Brain microvascular endothelial cell (primary cell): ENCODE measurements around the gene KCNMB1.

ENCODE experiments used
- DNase-seq: peaks from one replicate; pipeline ENCODE4 v3.0.0-alpha.2; 2020
- H3K27ac ChIP-seq: fragments of 250-450 bp; sonication (Bioruptor Pico); 2 replicates; pipeline ENCODE4 v1.5.1; 2020; ENCODE audit warnings: mild to moderate bottlenecking, moderate library complexity
- H3K27me3 ChIP-seq: fragments of 250-450 bp; sonication (Bioruptor Pico); replicated peaks from 2 replicates; pipeline ENCODE4 v1.5.1; 2020; ENCODE audit warnings: mild to moderate bottlenecking
- H3K36me3 ChIP-seq: fragments of 250-450 bp; sonication (Bioruptor Pico); replicated peaks from 2 replicates; pipeline ENCODE4 v1.5.1; 2020; ENCODE audit warnings: mild to moderate bottlenecking
- H3K4me3 ChIP-seq: 2 replicates; pipeline ENCODE4 v1.5.1; 2011; ENCODE audit warnings: low read depth, mild to moderate bottlenecking, control low read depth, low read length, moderate library complexity
- in situ Hi-C: cut with HindIII; loops from 2 replicates; pipeline ENCODE4 v1.10.0; 2017; ENCODE audit warnings: low sequenced_read_pairs, low pct_ligation_motif_present
- TF ChIP-seq, protein P1 (sequence below): IDR thresholded peaks from 2 replicates; pipeline ENCODE4 v1.5.1; 2011; ENCODE audit warnings: low read depth, mild to moderate bottlenecking, moderate library complexity, low read length, control low read depth, inconsistent platforms; ENCODE audit errors: missing control alignments

The KCNMB1 gene

DNA sequence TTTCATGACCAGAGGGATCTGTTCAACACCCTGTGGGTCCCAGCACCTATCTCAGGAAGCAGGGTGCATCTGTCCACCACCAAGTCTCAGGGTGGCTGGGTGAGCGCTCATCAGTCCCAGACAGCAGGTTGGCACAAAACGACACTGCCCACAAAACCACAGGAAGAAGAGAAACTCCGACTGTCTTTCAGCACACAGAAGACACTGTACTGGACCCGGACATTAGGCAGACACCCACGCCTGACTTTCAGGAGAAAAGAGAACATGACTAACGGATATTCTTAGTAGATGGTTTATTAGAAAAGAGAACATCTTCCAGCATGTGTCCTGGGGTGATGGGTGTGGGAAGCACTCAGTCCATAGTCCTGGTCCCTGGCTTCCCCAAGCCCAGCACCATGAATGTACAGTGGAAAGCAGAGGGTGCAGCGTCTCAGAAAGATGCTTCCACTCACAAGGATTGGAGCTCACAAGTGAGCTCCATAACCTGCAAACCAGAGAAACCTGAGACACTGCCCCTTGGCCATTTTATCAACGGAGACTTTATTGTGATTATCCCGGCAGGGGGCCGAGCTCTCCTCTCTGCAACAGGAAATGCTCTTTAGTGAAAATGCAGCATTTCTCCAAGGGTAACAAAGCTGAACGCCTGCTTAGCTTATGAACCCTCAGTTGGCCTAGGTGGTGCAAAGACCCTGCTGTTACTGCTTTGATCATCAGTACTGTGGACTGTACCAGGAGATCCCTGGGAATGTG is 55.8 kb downstream of the KCNMB1 start:
- Histone ChIP-seq H3K4me3 (no peak overlapping the region), H3K27me3 (no peaks in the 10 kb centered on the region), H3K27ac (no peak overlapping the region), H3K36me3 (no peaks in the 10 kb centered on the region)
- in situ Hi-C loops, result no loop called here
- no peak for DNase-seq
- TF ChIP-seq, protein P1, sequence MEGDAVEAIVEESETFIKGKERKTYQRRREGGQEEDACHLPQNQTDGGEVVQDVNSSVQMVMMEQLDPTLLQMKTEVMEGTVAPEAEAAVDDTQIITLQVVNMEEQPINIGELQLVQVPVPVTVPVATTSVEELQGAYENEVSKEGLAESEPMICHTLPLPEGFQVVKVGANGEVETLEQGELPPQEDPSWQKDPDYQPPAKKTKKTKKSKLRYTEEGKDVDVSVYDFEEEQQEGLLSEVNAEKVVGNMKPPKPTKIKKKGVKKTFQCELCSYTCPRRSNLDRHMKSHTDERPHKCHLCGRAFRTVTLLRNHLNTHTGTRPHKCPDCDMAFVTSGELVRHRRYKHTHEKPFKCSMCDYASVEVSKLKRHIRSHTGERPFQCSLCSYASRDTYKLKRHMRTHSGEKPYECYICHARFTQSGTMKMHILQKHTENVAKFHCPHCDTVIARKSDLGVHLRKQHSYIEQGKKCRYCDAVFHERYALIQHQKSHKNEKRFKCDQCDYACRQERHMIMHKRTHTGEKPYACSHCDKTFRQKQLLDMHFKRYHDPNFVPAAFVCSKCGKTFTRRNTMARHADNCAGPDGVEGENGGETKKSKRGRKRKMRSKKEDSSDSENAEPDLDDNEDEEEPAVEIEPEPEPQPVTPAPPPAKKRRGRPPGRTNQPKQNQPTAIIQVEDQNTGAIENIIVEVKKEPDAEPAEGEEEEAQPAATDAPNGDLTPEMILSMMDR, result no peak

DNA sequence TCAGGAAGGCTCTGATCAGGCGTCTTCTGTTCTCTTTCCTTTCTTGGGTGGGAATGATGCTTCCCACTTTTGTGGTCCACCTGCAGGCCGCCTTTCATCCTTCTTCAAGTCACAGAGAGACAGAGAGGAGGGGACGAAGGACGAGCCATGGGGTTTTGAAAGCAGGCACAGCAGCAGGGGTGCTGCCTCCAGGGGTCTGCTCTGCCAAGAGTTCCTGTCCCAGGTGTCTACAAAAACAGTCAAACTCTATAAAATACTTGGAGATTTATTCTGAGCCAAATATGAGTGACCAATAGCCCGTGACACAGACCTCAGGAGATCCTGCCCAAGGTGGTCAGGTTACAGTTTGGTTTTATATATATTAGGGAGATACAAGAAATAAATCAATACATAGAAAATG is 57.1 kb downstream of the KCNMB1 start:
- TF ChIP-seq, protein P1, result no peak
- no peaks in the 10 kb centered on the region for H3K27me3 ChIP-seq
- H3K36me3 ChIP-seq, result no peaks in the 10 kb centered on the region
- no peak overlapping the region for H3K4me3 ChIP-seq
- in situ Hi-C loops, result no loop called here
- no peak overlapping the region for H3K27ac ChIP-seq
- no peak for DNase-seq

DNA sequence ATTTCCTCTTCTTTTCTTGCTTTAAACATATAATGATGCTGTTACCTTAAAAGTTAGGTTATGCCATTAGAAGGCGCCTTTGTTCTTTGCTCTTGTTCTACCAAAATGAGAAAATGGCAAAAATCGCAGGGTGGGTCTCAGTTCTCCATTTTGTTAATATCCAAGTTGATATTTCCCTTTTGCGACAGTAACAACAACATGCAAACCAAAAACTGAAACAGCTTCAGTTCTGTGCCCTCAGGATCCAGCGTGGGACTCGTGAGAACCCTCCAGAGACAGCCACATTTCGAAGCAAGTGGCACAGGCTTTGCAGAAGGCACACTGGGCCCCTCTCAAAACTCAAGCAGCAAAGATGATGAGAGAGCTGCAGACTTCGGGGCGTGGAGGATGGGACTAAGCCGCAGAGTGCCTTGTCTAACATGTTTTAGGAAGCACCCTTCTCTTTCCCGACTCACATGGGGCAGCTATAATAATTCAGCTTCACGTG is 58.6 kb downstream of the KCNMB1 start:
- in situ Hi-C loops, result no loop called here
- H3K4me3 ChIP-seq, result no peak overlapping the region
- TF ChIP-seq, protein P1, result no peak
- H3K27ac ChIP-seq, result no peak overlapping the region
- DNase-seq, result no peak
- H3K36me3 ChIP-seq, result no peaks in the 10 kb centered on the region
- H3K27me3 ChIP-seq, result no peaks in the 10 kb centered on the region

DNA sequence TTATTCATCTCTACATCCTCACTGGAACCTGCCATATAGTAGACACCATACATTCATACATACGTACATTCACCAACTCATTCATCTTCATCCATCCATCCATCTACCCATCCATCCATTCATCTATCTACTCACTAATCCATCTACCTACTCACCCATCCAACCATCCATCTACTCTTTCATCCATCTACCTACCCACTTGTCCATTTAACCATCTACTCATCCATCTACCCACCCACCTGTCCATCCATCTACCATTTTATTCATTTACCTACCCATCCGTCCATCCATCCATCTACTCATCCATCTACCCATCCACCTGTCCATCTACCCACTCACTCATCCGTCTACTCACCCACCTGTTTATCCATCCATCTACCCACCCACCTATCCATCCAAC is 59.6 kb downstream of the KCNMB1 start:
- H3K27ac ChIP-seq, result no peak overlapping the region
- TF ChIP-seq, protein P1, result no peak
- no peak overlapping the region for H3K4me3 ChIP-seq
- no peaks in the 10 kb centered on the region for H3K36me3 ChIP-seq
- DNase-seq, result no peak
- H3K27me3 ChIP-seq, result no peaks in the 10 kb centered on the region
- in situ Hi-C loops, result no loop called here

DNA sequence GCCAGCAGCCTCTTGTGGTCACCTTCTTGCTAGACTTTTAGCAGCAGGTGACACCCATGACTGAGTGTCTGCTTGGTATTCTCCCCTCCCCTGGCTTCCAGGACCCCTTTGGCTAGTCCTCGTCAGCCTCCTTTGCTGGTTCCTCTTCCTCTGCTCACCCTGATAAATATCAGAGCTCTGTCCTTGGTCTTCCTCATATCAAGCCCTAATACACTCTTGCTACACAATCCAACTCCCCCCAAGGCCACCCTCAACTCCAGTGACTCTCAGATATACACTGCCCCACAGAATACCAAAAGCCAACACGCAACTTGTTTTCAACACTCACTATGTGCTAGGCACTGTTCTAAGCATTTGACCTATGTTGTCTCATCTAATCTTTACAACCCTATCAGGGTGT is 61.3 kb downstream of the KCNMB1 start:
- Histone ChIP-seq H3K27me3 (no peaks in the 10 kb centered on the region), H3K4me3 (no peak overlapping the region), H3K27ac (no peak overlapping the region), H3K36me3 (no peaks in the 10 kb centered on the region)
- TF ChIP-seq, protein P1, result no peak
- no peak for DNase-seq
- in situ Hi-C loops, result no loop called here

DNA sequence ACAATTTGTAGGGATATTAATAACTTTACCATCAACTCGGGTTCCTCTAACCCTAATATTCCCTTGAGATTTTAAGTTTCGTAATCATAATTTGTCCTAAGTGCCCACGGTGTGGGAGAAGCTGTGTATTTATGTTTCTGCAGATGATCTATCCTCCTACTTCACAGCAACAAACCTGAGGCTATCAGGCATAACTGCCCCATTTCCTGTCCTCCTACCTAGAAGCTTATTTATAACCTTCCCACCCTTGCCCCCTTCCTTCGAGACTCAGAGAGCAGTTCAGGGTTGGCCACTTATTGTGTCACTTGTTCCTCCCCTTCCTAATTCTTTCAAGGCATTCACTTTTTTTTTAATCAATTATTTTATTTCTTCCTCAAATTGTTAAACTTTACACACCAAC is 62.0 kb downstream of the KCNMB1 start:
- H3K27me3 ChIP-seq, result no peaks in the 10 kb centered on the region
- no peak for DNase-seq
- no peak overlapping the region for H3K27ac ChIP-seq
- TF ChIP-seq, protein P1, result no peak
- H3K36me3 ChIP-seq, result no peaks in the 10 kb centered on the region
- in situ Hi-C loops, result no loop called here
- no peak overlapping the region for H3K4me3 ChIP-seq
